HTERT RPE-1 (cell line): ENCODE data around the gene ZNF627.
"Not testable (repeated sequence)": the region's sequence is repeated elsewhere in the genome, so short reads cannot be mapped to it uniquely, and the experiment has no call there.

Experiments used
- in situ Hi-C: fragments of 300-500 bp; cut with MboI; formaldehyde crosslinking; loops from 4 replicates; pipeline ENCODE4 v1.14.3; 2020; ENCODE audit warnings: low sequenced_read_pairs

ZNF627 gene

GRCh38 chr19:11597202-11598102 is at the start of gene ZNF627:
ZNF627 (plus strand) TSS chr19:11597483; CDS start chr19:11597628, 145 bp downstream.
- in situ Hi-C loops: no loop called here

DNA sequence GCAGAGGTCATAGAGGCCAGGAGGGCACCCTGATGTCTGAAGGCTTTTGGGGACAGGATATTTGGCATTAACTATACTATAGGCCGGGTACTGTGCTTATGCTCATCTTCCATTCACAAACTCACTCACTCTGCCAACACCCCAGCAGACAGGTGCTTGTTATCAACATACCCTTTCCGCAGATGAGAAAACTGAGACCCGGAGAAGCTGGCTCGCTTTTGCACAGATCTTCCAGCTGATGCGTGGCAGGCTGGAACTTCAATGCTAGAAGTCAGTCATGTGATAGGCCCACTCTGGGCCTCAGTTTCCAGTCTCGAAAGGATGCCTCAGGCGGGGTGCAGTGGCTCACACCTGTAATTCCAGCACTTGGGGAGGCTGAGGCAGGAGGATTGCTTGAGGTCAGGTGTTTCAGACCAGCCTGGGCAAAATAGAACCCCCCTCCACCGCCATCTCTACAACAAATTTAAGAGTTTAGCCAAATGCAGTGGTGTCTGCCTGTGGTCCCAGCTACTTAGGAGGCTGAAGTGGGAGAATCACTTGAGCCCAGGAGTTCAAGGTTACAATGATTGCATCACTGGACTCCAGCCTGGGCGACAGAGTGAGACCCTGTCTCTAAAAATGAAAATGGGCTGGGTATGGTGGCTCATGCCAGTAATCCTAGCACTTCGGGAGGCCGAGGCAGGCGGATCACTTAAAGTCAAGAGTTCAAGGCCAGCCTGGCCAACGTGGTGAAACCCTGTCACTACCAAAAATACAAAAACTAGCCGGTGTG is 49.2 kb upstream of the ZNF627 start:
- in situ Hi-C loops: no loop called here

DNA sequence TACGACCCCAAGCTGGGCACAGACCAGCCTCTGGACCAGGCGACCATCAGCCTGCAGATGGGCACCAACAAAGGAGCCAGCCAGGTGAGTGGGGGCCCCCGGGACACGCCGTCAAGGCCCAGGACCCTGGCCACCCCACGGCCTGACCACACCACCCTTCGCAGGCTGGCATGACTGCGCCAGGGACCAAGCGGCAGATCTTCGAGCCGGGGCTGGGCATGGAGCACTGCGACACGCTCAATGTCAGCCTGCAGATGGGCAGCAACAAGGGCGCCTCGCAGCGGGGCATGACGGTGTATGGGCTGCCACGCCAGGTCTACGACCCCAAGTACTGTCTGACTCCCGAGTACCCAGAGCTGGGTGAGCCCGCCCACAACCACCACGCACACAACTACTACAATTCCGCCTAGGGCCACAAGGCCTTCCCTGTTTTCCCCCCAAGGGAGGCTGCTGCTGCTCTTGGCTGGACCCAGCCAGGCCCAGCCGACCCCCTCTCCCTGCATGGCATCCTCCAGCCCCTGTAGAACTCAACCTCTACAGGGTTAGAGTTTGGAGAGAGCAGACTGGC is 47.8 kb upstream of the ZNF627 start:
- in situ Hi-C loops: no loop called here

- in situ Hi-C loops: no loop called here
Measured at GRCh38 chr19:11550265-11550664, 47.0 kb upstream of the ZNF627 start.

DNA sequence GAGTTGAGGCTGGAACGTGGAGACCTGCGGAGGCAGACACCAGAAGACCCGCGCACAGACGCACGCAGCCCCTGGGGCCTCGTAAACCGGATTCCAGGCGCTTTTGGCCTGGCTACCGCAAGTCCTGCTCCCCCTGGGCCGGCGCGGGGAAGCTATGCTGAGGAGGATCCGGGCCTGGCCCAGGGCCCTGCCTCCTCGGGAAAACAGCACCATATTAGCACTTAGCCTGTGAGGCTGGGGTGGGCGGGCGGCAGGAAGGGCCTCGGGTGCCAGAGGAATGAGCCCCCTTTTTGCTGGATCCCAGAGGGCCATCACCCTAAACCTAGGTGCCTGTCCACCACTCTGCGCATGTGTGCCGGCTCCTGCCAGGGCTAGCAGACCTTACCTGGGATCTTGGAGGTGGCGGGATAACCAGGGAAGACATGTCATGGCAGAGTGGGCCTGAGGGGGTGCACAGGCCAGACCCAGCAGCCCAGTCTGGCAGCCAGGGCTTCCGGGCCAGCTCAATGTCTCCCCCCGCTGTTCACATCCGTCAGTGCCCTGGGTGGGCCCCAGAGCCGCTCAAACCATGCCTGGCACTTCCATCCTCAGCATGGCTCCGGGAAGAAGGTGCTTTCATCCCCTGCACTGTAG is 45.6 kb upstream of the ZNF627 start:
- in situ Hi-C loops: no loop called here

- in situ Hi-C loops: no loop called here
Measured at GRCh38 chr19:11552666-11553372, 44.5 kb upstream of the ZNF627 start.

DNA sequence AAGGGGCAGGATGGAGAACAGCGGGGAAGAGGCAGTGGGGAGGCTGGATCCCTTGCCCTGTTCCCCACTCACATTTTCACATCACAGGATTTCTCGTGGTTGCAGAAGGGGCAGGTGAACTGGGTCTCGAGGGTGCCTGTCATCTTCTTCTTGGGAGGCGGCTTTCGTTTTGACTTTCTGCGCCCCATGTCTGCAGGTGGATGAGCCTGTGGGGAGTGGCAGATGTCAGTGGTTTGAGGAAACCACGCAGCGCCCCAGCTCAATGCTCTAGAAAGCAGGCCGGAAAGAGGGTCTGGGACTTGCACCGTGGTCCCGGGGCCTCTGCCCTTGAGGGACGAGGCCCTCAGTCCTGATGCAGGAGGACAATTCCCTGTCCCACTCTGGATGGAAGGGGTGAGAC is 43.1 kb upstream of the ZNF627 start:
- in situ Hi-C loops: no loop called here

DNA sequence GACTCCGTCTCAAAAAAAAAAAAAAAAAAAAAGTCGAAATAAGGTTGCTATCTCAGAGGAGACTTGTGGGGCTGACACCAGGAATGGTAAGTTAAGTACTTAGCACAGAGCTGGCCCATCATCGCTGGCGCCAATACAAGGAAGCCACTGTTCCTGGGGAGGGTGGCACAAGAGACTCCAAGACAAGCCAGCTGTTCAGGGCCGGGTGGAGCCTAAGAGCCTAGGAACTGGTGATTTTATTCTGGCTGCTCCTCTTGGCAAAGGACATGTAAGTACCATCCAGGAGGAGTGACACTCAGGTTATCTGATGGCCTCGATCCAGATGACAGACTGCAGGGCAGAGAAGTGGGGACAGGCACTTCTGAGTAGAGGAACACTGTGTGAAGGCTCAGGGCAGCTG is 42.0 kb upstream of the ZNF627 start:
- in situ Hi-C loops: no loop called here

DNA sequence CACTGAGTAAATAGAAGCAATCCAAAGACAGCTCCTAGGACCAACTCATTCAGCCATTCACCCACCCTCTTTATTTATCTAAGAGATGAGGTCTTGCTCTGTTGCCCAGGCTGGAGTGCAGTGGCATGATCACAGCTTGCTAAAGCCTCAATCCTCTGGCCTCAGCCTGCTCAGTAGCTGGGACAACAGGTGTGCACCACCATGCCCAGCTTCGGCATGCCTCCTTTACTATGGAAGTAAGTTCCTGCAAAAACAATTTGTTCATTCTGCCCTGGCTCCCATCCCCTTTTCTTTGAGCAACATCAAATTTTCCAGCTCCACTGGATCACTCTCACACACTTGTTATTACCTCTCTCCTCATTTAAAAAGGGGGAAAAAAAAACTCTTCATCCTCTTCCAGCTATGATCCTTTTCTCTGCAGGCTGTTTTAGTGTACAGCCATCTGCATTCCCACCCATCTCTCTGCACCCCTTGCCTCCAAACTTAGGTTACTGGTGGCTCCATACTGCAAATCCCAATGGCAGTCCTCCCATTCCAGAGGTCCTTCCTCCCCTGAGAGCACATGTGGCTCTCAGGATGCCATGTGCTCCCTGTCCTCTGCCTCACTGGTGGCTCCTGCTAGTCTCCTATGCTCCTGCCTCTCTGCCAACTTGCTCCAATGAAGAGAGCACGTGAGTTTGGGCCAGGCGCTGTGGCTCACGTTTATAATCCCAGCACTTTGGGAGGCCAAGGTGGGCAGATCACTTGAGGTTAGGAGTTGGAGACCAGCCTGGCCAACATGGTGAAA is 40.5 kb upstream of the ZNF627 start:
- in situ Hi-C loops: no loop called here

- in situ Hi-C loops: no loop called here
Measured at GRCh38 chr19:11558881-11559828, 38.1 kb upstream of the ZNF627 start, which contains the start of gene ELOF1. ELOF1 (minus strand) TSS chr19:11559230; CDS start chr19:11554347, 4,883 bp downstream.

- in situ Hi-C loops: no loop called here
Measured at GRCh38 chr19:11560404-11561051, 36.8 kb upstream of the ZNF627 start.

GRCh38 chr19:11563532-11563931 is 33.8 kb upstream of the ZNF627 start:
- in situ Hi-C loops: no loop called here

GRCh38 chr19:11564082-11564807 is 33.0 kb upstream of the ZNF627 start:
- in situ Hi-C loops: not testable (repeated sequence)

DNA sequence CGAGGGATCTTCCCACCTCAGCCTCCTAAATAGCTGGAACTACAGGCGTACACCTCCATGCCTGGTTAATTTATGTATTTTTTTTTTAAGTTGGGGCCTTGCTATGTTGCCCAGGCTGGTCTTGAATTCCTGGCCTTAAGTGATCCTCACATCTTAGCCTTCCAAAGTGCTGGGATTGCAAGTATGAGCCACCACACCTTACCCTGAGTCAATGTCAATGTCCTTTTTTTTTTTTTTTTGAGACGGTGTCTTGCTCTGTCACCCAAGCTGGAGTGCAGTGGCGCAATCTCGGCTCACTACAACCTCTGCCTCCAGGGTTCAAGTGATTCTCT is 31.7 kb upstream of the ZNF627 start:
- in situ Hi-C loops: not testable (repeated sequence)

GRCh38 chr19:11566164-11566563 is 31.1 kb upstream of the ZNF627 start:
- in situ Hi-C loops: no loop called here

GRCh38 chr19:11570039-11570462 is 27.2 kb upstream of the ZNF627 start:
- in situ Hi-C loops: no loop called here

DNA sequence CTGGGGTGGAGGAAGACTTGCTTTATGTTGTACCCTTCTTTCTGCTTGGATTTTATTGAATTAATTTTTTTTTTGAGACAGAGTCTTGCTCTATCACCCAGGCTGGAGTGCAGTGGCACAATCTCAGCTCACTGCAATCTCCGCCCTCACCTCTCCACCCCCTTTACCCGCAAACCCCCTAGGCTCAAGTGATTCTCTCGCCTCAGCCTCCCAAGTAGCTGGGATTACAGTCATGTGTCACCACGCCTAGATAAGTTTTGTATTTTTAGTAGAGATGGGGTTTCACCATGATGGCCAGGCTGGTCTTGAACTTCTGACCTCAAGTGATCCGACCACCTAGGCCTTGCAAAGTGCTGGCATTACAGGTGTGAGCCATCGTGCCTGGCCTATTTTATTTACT is 23.9 kb upstream of the ZNF627 start:
- in situ Hi-C loops: not testable (repeated sequence)
